NCI-H510A treated with DMSO at 0.1 percent for 48 hours (cell line): Measurements from ENCODE around the gene SIAH1.
A peak's percentile ranks its signal among the peaks of the same experiment; 100 is the strongest.
"Not testable (repeated sequence)": the region's sequence is repeated elsewhere in the genome, so short reads cannot be mapped to it uniquely, and the experiment has no call there.

Source experiments
- DNase-seq: peaks from one replicate; lab custom pipeline; 2025; lab: John Stamatoyannopoulos, UW

Gene SIAH1

GRCh38 chr16:48393485-48394354 lies 8.5 kb upstream of the SIAH1 start:
- DNase-seq: no peak

DNA sequence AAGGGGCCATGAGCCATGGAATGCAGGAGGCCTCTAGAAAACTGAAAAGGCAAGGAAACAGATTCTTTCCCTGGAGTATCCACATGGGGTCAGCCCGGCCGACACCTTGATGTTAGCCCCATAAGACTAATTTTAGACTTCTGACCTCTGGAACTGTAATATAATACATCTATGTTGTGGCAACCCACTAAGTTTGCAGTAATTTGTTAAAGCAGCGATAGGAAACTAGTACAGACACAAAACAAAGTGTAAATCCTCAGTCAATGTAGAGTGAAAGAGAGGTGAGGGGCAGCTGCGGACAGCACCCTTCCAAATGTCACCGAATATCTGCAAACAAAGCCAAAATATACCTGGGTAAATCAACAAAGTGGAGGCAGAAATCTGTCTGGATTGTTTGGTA lies 7.2 kb upstream of the SIAH1 start:
- no peak for DNase-seq

DNA sequence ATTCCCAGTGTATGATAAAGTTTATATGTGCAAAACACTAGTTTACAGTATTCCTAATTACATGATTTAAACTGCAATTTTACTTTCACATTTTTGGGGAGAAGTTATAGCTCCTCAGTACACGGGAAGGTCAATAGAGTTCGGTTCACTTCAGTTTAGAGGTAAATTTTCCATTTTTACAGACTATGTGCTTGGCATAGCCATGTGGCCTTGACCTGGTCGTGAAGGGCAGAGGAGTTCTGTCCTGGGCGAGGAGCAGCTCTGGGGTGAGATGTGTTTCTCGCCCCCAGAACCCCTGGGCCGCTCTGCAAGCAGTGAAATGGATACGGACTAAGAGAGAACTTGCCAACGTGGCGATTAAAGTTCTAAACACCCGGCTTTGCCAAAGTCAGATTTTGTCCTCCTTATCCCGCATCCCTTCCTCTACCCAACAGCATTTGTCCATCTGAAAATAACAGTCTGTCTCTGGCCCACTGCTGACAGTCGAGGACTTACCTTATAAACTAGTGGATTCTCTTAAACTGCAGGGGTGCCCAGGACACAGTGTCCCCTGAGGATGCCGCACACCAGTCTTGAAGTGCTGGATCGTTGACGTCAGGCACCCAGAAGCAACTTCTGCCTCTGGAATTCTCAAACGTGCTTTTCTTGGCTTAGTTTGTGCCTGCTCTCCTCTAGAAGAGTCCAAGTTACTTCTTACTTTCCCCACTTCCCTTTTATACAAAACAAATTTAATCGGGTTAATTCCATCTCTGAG lies 1.5 kb upstream of the SIAH1 start:
- no peak for DNase-seq

GRCh38 chr16:48384520-48385252 lies 527 bp downstream of the SIAH1 start:
- DNase-seq: peak; percentile 62

GRCh38 chr16:48383877-48384519 lies 1.2 kb downstream of the SIAH1 start:
- DNase-seq: peak; percentile 64

DNA sequence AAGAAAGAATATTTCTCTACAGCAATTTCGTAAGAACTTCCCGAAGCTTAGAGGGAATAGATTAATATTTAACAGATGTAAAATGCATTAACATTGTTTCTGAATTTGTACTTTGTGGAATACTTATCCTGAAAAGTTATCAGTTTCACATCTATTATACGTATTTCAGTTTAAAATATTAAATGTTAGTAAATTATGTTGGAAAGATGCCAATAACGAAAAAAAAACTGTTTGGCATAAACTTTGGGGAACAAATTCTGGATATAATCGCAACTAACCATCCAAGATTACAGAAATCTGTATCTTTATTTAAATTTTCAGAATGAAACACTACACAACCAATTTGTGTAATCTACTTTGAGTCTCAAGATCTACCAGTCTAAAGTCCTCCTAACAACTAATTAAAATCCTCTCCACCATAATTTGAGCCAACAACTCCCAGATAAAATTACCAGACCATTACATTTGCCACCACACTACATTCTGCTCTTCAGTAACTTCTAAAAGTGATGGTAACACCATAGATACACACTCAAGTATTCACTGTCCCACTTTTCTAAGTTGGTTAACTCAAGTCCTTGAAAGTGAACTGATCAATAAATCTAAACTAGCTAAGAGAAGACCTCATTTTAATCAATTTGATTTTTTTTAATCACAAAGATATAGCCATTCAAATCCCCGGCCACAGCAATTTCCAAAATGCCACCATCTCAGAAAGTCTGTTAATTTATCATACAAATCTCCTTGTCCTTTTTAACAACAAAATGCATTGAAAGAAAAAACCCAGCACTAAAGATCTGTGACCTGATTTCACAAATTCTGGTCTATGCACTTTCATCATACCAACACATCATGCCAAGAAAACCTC lies 2.0 kb downstream of the SIAH1 start:
- no peak for DNase-seq

DNA sequence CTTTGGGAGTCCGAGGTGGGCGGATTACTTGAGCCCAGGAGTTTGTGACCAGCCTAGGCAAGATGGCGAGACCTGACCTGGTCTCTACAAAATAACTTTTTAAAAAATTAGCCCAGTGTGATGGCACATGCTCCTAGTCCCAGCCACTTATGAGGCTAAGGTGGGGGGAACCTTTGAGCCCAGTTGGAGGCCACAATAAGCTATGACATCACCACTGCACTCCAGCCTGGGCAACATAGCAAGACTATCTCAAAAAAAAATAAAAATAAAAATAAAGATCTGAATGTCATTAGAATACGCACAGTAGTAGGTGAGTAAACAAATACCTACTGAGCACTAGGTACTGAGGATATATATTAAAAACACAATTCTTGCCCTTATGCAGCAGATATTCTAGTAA lies 3.1 kb downstream of the SIAH1 start:
- DNase-seq: no peak

DNA sequence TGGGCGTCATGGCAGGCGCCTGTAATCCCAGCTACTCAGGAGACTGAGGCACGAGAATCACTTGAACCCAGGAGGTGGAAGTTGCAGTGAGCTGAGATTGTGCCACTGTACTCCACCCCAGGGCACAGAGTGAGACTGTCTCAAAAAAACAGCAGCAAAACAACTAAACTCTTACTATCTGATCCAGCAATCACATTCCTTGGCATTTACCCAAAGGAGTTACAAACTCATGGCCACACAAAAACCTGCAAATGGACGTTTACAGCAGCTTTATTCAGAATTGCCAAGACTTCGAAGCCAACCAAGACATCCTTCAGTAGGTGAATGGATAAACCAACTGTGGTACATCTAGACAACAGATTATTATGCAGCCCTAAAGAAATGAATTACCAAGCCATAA lies 4.0 kb downstream of the SIAH1 start:
- DNase-seq: no peak

GRCh38 chr16:48378836-48379235 lies 6.4 kb downstream of the SIAH1 start:
- no peak for DNase-seq

- no peak for DNase-seq
Measured at GRCh38 chr16:48378276-48378675, 6.9 kb downstream of the SIAH1 start.

DNA sequence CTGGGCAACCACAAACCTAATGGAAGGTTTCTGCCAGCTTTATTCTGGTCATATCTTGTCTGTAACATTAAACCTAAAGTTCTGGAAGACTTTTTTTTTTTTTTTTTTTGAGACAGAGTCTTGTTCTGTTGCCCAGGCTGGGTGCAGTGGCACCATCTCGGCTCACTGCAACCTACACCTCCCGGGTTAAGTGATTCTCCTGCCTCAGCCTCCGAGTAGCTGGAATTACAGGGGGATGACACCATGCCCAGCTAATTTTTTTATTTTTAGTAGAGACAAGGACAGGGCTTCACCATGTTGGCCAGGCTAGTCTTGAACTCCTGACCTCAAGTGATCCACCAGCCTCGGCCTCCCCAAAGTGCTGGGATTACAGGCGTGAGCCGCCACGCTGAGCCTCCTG lies 7.9 kb downstream of the SIAH1 start:
- not testable (repeated sequence) for DNase-seq

DNA sequence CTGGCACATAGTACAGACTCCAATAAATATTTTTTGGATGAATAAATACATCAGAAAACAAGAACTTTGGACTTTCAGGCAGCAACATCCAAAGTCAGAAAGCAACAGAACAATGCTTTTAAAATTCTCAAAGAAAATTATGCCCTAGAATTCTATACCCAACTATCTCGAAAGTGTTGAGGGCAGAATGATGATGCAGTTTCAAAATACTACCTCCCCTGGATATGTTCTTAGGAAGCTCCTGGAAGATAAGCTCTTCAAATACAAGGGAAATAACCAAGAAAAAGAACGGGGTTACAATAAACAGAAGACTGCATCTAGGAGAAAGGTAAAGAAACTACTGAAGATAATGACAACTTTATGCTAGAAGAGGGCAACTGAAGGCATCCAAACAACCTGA lies 11.0 kb downstream of the SIAH1 start:
- no peak for DNase-seq

GRCh38 chr16:48373258-48374029 lies 11.8 kb downstream of the SIAH1 start:
- no peak for DNase-seq

- no peak for DNase-seq
Measured at GRCh38 chr16:48372744-48373143, 12.5 kb downstream of the SIAH1 start.

GRCh38 chr16:48371393-48371780 lies 13.8 kb downstream of the SIAH1 start:
- no peak for DNase-seq

DNA sequence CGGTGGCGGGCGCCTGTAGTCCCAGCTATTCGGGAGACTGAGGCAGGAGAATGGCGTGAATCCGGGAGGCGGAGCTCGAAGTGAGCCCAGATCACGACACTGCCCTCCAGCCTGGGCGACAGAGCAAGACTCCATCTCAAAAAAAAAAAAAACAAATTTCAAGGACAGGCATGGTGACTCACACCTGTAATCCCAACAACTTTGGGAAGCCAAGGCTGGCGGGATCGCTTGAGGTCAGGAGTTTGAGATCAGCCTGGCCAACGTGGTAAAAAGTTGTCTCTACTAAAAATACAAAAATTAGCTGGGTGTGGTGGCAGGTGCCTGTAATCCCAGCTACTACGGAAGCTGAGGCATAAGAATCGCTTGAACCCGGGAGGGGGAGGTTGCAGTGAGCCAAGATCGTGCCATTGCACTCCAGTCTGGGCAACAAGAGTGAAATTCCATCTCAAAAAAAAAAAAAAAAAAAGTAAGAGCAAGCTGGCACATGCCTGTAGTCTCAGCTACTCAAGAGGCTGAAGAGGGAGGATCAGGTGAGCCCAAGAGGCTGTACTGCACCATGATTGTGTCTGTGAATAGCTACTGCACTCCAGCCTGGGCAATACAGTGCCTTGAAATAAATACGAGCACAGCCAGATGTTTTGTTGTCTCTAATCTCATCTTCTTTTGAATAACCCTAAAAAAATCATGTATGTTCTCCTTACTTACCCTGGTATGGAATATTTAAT lies 14.4 kb downstream of the SIAH1 start:
- DNase-seq: peak; percentile 43

DNA sequence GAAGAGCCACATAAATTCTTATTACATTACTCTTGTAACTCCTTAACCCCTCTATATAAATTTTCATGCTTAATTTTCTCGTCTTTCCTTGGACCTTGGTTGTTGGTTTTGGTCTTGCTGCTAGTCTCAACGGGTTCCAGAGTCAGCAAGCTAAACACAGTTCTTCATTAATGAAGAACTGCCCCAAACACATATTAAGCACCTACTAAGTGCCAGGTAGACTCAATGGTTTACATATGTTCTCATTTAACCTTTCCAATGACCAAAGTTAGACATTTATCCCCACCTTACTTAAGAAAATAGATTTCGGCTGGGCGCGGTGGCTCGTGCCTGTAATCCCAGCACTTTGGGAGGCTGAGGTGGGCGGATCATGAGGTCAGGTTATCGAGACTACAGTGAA lies 15.0 kb downstream of the SIAH1 start:
- no peak for DNase-seq

DNA sequence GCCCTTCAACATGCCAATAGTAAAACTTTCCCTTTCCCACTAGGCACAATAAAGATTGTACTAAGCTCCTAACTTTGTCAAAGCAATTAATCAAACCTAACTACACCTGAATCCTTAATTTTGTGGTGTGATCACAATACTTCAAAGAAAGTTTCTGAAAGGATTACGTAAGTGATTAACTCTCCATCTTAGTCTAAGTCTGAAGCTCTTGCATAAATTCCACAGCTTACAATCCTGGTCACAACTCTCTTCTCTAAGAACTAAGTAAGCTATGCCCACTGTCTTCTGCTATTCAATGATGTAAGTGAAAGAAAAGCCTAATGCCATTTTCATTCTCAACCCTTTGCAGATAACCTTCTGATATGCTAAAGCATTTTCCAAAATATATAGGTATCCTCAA lies 15.4 kb downstream of the SIAH1 start:
- no peak for DNase-seq

DNA sequence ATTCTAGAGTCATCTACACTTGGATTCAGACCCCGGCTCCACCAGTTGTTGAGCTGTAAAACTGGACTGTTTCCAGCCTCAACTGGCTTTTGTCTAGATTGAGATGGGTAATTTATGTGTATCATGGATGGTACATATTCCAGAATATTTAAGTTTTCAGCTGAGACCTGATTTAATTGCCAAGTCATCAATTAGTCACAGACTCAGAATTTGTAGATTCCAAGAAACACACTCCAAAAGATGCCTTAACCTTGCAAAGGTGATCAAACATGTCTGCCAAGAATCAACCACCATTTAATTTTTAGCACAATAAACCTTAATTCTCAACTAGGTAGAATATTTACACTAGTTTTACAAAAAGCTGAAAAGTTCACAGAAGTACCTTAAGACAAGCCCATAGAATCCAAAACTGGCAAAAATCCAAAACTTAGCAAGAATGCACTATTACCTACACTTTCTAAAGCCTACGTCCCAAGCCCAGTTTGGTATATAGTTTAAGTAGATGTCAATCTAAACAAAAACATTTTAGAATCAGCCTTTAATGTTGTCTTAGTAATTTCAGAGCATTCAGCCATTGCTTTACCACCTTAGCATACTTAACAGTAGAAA lies 17.7 kb downstream of the SIAH1 start:
- DNase-seq: no peak
